GM12872 (cell line): Measurements from ENCODE around the gene SMARCA4.

Source experiments
- CTCF ChIP-seq: IDR thresholded peaks from 3 replicates; pipeline ENCODE4 v1.5.1; 2011; ENCODE audit warnings: low read depth, mild to moderate bottlenecking, low read length, moderate library complexity; ENCODE audit not compliant: insufficient read depth

Gene SMARCA4

GRCh38 chr19:10960314-10961072 is at the start of gene SMARCA4:
SMARCA4 (plus strand) TSS chr19:10961030; CDS start chr19:10984152, 23,122 bp downstream.
- no peak for TF ChIP-seq CTCF

GRCh38 chr19:10911579-10912363 is 49.1 kb upstream of the SMARCA4 start:
- no peak for TF ChIP-seq CTCF

GRCh38 chr19:10912619-10913018 is 48.2 kb upstream of the SMARCA4 start:
- TF ChIP-seq CTCF, result no peak

- TF ChIP-seq CTCF, result no peak
Measured at GRCh38 chr19:10913716-10914340, 47.0 kb upstream of the SMARCA4 start.

GRCh38 chr19:10915130-10916091 is 45.4 kb upstream of the SMARCA4 start:
- TF ChIP-seq CTCF, result no peak

- TF ChIP-seq CTCF, result no peak
Measured at GRCh38 chr19:10916602-10917001, 44.2 kb upstream of the SMARCA4 start.
